SW 1271 (cell line): ENCODE data around the gene TCEANC2.
"Not testable (repeated sequence)": the region's sequence is repeated elsewhere in the genome, so short reads cannot be mapped to it uniquely, and the experiment has no call there.

Source experiments
- DNase-seq, 2 experiments: peaks; one replicate each; lab custom pipeline; 2025; lab: John Stamatoyannopoulos, UW

Gene TCEANC2

GRCh38 chr1:54027848-54028247, 25.6 kb upstream of the TCEANC2 start:
- no peak for DNase-seq

- no peak for DNase-seq
These were observed 24.8 kb upstream of the TCEANC2 start for GRCh38 chr1:54028306-54029251.

DNA sequence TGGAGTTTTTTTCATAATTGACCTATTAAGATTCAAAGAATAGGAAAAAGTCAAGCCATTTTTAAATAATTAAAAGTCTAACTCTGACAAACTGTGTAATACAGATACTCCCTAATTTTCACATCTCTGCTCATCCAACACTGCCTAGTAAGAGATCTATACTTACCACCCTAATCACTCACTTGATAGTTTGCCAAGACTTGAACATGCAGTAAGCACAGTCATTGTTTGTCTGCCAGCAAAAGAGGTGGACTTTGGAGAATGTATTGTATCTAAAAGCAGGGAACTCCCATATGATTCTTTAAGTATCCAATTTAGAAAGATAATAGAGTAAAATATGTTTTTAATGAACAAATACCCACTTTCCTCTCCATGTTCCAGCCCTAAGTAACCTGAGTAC, 15.9 kb upstream of the TCEANC2 start:
- no peak for DNase-seq

DNA sequence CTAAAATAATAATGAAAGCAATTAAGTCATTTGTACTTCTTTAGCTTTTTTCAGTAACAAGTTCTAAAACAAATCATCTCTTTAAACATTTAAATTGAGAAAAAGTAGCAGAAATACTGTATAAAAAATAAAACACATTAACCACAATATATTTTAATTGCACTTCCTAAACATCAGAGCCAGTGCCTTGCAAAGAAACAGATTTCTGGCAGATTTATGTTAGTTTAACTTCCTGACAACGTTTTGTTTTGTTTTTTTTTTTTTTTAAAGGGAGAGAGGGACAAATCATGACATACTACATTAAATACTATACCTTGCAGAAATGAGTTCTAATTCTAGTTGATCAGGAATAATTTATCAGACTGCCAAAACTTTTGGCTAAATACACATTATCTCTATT, 11.6 kb upstream of the TCEANC2 start:
- no peak for DNase-seq

GRCh38 chr1:54045496-54045895, 7.9 kb upstream of the TCEANC2 start:
- no peak for DNase-seq

GRCh38 chr1:54046671-54047383, 6.6 kb upstream of the TCEANC2 start:
- DNase-seq, result no peak

DNA sequence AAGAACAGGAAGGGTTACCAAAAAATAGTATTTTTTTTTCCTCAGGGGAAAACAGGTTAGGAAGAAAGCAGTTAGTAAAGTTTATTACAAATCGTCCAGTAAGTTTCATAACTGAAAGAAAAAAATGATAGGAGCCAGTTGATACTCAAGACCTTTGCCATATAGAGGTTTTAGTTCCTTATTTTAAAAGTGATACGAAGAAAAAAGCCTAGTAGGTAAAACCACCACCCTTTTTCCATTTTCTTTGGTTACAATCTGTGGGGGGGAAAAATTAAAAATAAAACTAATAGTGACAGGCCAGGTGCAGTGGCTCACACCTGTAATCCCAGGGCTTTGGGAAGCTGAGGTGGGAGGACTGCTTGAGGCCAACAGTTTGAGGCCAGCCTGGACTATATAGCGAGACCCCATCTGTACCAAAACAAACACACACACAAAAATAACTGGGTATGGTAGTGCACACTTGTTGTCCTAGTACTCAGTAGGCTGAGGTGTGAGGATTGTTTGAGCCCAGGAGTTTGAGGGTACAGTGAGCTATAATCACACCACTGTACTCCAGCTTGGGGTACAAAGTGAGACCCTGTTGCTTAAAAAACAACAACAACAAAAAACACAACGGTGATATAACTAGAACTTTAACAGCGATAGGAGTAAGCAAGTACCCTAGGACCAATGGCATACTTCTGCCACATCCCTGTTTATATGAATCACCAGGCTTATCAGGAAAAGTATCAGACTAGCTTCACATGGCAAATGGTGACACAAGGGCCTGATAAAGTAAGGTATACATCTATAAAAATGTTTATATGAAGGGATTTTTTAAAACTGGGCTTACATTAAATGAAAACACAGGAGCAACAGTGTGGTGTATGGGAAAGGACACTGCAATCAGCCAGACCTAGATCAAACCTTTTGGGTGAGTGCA, 5.8 kb upstream of the TCEANC2 start:
- DNase-seq, result no peak

- DNase-seq, result not testable (repeated sequence)
These were observed 3.0 kb upstream of the TCEANC2 start for GRCh38 chr1:54050435-54050834.

DNA sequence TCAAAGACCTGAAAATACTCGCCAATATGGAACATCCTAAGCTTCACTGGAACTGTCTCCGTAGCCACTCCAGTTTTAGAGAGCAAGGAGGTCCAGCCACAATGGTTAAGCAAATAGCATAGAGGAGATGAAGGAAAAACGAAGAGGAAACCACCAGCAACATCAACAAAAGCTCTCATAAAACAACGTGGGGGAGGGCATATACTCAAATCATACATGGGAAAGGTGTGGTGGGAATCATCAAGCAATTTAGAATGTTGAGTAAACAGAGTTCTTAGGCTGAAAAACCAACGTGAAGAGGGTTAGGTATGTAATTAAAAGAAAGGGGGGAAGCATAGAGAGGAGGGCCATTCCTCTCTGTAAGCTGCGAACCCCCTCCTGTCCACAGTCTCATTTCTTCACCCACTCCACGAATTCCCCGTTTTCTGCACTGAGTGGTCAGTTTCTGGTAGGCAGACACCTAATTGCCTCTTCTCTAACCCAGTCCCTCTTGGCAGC, 1.4 kb upstream of the TCEANC2 start:
- no peak for DNase-seq

DNA sequence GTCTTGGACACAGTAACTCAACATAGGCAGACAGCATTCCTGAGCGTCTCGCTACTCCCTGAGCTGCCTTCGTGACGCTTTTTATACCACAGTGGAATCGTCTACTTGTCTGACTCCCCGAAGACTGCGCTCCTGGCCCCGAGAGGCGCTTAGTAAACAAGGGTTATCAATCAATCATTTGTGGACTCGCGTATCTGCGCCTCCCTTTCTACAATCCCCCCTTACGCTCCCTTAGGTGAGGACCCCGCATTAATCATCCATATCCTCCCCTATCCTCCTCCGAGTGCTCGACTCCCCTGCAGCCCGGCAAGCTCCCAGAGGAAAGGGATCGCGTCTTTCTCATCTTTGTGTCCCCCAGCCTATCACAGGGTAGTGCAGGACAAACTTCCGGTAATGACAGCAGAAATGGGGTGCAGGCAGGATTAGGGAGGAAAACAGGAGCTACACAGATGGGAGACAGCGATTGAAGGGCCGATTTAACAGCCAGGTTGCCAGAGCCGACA, 926 bp upstream of the TCEANC2 start:
- DNase-seq, result peak; percentile 14 to 43

- no peak for DNase-seq
These were observed 483 bp downstream of the TCEANC2 start for GRCh38 chr1:54053745-54054437.

GRCh38 chr1:54054438-54054749, 986 bp downstream of the TCEANC2 start:
- no peak for DNase-seq

DNA sequence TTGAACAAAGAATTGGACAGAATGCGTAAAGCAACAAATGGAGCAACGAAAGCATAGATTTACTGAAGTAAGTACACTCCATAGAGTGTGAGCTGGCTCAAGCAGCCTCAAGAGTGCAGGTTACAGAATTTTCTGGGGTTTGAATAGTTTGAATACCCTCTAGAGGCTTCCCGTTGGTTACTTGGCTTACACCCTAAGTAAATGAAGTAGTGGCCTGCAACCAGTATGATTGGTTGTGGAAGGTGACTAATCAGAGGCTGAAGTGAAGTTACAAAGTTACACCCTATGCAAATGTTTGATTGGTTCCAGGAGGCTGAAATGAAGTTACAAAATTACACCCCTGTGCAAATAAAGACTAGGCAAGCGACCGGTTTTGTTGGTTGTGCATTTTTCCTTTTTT, 10.9 kb downstream of the TCEANC2 start:
- no peak for DNase-seq

GRCh38 chr1:54069791-54070170, 16.4 kb downstream of the TCEANC2 start:
- DNase-seq, result no peak

DNA sequence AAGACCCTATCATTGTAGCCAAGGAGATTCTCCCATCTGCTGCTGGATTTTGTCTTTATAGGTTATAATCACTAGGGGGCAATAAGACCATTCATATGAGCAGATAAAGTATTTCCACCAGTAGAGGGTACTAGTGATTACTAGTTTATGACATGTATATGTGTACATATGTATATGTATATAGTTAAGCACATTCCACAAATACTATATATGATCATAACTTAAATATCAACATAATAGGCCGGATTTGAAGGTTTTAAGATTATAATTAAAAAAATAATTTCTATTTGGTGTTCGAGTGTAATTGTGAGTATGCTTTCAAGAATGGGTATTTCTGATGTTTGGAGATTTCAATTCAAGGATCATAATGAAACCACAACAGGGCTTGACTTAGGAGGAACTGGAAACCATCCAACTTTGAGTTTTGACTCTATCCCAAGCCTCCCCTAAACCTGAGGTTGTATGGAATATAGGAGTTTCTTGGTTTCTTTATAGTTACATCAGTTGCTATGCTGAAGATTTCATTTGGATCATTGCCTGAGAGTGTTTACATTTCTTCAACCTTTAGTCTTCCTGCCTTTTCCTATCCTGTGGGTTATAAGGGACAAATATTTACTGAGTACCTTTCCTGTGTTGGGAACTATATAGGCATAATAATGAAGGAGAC, 16.9 kb downstream of the TCEANC2 start:
- DNase-seq, result peak in 1 of 2 experiments; percentile 65

- no peak for DNase-seq
These were observed 24.0 kb downstream of the TCEANC2 start for GRCh38 chr1:54077359-54077758.

GRCh38 chr1:54080598-54081049, 27.2 kb downstream of the TCEANC2 start:
- DNase-seq, result no peak

GRCh38 chr1:54081306-54082270, 28.2 kb downstream of the TCEANC2 start:
- DNase-seq, result peak in 1 of 2 experiments; percentile 15

DNA sequence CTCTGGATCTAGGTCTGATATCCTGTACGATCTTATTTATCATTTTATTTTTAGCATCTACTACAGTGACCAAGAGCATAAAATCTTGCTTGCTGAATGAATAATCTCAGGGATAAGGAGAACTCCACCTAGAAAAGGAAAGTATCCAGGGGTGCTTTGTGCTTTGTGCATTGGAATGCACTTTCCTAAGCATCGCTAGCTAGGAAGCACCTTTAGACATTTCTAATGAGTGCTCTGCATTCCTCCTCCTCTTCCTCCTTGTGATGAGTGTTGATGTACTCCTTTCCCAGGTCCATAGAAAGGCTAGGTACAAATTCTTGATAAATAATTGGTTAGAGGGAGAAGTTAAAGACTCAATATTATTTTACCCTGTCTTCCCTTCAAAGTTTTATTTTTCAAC, 31.4 kb downstream of the TCEANC2 start:
- DNase-seq, result no peak
